Measurements from ENCODE around the gene ZNF211. TPM values are rescaled to one million over a fixed set of nuclear protein-coding genes. Genes with fewer than 3 reads are reported as not detected.

ZNF211 gene
- polyA plus RNA-seq, 1 experiment: 14.4 TPM

DNA sequence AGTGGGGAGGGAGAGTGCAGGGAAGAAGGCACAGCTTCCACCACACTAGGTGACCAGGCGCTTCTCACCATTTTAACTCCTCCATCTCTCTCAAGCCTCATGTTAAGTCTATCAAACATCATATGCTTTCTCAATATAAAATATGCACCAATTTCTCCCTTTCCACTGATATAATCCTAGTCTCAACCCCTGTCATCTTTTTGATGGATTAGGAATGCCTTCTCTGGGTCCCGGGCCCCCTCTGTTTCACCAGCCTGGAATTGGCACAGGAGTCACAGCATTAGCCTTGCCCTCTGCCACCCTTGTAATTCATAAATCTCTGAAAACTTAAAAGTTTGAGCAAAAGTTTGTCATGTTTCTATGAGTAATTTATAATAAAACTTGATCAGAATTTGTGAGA, 35.7 kb downstream of the ZNF211 start, which contains the start of gene ZSCAN4:
ZSCAN4 (plus strand) TSS at position 301 of the 400 bp plus-strand sequence. CDS start 7,211 bp downstream, outside the sequence.
- no peak for DNase-seq (ENCODE audit: low read depth, low spot score)
- POLR2A ChIA-PET: no interaction called here
- CTCF ChIA-PET: no interaction called here
- Histone ChIP-seq H3K9me3 (ENCODE audit: control insufficient read depth, insufficient read depth, low read length) (peaks cover 3% of the 10 kb centered on the region; the same call in 1 of the 2 replicates), H3K4me3 (ENCODE audit: low read depth, low read length) (no peak within 1 kb of the TSS), H3K27me3 (ENCODE audit: control insufficient read depth, insufficient read depth, low read length) (no peaks in the 10 kb centered on the region), H3K27ac (ENCODE audit: low read depth, low read length) (no peak within 1 kb of the TSS)
- TF ChIP-seq, protein P1, sequence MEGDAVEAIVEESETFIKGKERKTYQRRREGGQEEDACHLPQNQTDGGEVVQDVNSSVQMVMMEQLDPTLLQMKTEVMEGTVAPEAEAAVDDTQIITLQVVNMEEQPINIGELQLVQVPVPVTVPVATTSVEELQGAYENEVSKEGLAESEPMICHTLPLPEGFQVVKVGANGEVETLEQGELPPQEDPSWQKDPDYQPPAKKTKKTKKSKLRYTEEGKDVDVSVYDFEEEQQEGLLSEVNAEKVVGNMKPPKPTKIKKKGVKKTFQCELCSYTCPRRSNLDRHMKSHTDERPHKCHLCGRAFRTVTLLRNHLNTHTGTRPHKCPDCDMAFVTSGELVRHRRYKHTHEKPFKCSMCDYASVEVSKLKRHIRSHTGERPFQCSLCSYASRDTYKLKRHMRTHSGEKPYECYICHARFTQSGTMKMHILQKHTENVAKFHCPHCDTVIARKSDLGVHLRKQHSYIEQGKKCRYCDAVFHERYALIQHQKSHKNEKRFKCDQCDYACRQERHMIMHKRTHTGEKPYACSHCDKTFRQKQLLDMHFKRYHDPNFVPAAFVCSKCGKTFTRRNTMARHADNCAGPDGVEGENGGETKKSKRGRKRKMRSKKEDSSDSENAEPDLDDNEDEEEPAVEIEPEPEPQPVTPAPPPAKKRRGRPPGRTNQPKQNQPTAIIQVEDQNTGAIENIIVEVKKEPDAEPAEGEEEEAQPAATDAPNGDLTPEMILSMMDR (IDR thresholded peaks at IDR 0.05; ENCODE audit: low read depth, low read length): no peak

DNA sequence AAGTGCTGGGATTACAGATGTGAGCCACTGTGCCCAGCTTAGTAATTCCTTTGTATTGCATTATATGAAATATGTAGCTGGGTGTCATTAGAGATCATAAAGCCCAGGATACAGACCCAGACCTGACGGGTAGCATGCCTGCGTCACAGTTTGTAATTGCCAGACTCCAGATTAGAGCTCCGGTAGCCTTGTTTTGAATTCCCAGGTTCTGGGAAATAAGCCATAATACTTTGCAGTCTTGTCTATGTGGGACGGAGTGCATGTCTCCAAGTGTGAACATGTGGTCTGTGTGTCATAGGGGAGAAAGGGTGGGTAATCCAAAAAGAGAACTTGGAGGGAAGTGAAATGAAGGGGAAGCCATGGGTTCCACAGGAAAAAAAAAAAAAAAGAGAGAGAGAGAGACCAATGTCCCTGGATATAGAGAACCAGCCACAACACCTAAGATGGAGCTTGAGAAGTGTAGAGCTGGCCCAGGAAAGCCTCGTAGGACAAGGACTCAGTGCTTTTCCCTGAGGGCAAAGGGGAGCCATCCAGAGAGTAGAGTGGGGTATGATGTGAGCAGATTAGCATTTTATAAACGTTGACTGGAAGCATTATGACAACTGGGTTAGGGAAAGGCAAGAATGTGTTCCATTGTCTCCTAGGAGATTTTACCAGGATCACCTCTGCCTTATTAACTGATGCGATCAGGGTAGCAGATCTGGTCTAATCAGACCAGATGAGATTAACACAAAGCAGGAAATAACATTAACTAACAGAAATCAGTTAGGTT, 38.3 kb downstream of the ZNF211 start:
- CTCF ChIA-PET: interaction anchor here (1.1 kb wide), 1 partner anchor 10 kb away, joined by 5 read pairs; the partner anchor contains the start of gene ZNF551
- no peak overlapping the region for H3K4me3 ChIP-seq (ENCODE audit: low read depth, low read length)
- H3K9me3 ChIP-seq (ENCODE audit: control insufficient read depth, insufficient read depth, low read length): peaks cover under 1% of the 10 kb centered on the region; the same call in 1 of the 2 replicates
- H3K27ac ChIP-seq (ENCODE audit: low read depth, low read length): no peak overlapping the region
- DNase-seq (ENCODE audit: low read depth, low spot score): no peak
- TF ChIP-seq, protein P1 (IDR thresholded peaks at IDR 0.05; ENCODE audit: low read depth, low read length): no peak
- no peaks in the 10 kb centered on the region for H3K27me3 ChIP-seq (ENCODE audit: control insufficient read depth, insufficient read depth, low read length)
- POLR2A ChIA-PET: no interaction called here

GRCh38 chr19:57672466-57672865, 39.5 kb downstream of the ZNF211 start:
- TF ChIP-seq, protein P1 (IDR thresholded peaks at IDR 0.05; ENCODE audit: low read depth, low read length): no peak

DNA sequence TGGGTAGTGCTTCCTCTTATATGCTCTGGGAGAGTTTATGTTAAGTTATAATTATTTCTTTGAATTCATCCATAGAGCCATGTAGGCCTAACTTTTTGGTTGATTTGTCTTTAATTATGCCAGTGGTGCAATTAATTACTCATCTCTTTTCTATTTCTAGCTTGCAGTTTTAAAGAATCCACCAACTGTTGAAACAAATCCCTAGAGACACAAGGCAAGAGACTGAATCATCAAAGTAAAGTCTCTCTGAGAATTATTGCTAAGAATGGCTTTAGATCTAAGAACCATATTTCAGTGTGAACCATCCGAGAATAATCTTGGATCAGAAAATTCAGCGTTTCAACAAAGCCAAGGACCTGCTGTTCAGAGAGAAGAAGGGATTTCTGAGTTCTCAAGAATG, 42.9 kb downstream of the ZNF211 start:
- CTCF ChIA-PET: no interaction called here
- Histone ChIP-seq H3K9me3 (ENCODE audit: control insufficient read depth, insufficient read depth, low read length) (no peaks in the 10 kb centered on the region), H3K4me3 (ENCODE audit: low read depth, low read length) (no peak overlapping the region), H3K27me3 (ENCODE audit: control insufficient read depth, insufficient read depth, low read length) (no peaks in the 10 kb centered on the region), H3K27ac (ENCODE audit: low read depth, low read length) (no peak overlapping the region)
- POLR2A ChIA-PET: no interaction called here
- DNase-seq (ENCODE audit: low read depth, low spot score): no peak
- TF ChIP-seq, protein P1 (IDR thresholded peaks at IDR 0.05; ENCODE audit: low read depth, low read length): no peak

More at GRCh38 chr19:57672466-57672865, 39.5 kb downstream of the ZNF211 start:
- CTCF ChIA-PET: no interaction called here
- Histone ChIP-seq H3K27me3 (ENCODE audit: control insufficient read depth, insufficient read depth, low read length) (no peaks in the 10 kb centered on the region), H3K4me3 (ENCODE audit: low read depth, low read length) (no peak overlapping the region), H3K9me3 (ENCODE audit: control insufficient read depth, insufficient read depth, low read length) (no peaks in the 10 kb centered on the region), H3K27ac (ENCODE audit: low read depth, low read length) (no peak overlapping the region)
- POLR2A ChIA-PET: interaction anchor here (0.6 kb wide), 1 partner anchor 9 kb away, joined by 9 read pairs; no protein-coding TSS in a partner anchor
- no peak for DNase-seq (ENCODE audit: low read depth, low spot score)

DNA sequence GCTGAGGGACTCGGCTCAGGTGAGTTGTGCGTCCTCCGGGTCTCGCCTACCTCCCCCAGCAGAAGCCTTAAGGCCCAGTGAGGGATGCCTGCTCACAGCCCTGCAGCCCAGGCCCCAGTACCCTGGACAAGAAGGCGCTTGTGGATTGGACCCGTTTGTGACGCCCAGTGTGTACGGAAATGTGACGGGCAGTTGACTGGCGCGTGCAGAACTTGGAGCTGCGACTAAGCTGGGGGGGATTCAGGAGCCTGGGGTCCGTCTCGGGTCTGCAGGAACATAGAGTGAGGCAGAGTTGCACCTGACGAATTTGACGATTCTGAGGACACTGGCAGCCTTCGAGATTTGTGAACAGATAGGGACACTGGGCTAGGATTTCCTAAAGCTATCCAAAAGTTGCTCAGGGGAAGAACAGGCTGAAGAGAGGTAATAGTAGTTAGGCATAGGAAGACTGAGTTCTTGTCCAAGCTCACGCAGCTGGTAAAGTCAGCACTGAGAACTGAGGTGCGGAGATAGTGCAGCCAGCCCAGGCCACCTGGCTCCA, 49.3 kb downstream of the ZNF211 start:
- ChIA-PET CTCF (interaction anchor here (0.6 to 1.6 kb wide), 8 partner anchors 8 to 264 kb away, joined by 3 to 6 read pairs (median 4); partner anchors contain the start of gene ZNF211), POLR2A (interaction anchor here (1.3 to 2.0 kb wide), 5 partner anchors 18 to 68 kb away, joined by 4 to 10 read pairs (median 7); partner anchors contain the start of genes ZNF134, ZNF154, ZNF211 and ZNF671)
- Histone ChIP-seq H3K27ac (ENCODE audit: low read depth, low read length) (peak overlapping the region; percentile 11), H3K9me3 (ENCODE audit: control insufficient read depth, insufficient read depth, low read length) (peaks cover 46% of the 10 kb centered on the region), H3K4me3 (ENCODE audit: low read depth, low read length) (peak overlapping the region; percentile 99), H3K27me3 (ENCODE audit: control insufficient read depth, insufficient read depth, low read length) (no peaks in the 10 kb centered on the region)
- DNase-seq (ENCODE audit: low read depth, low spot score): no peak
- TF ChIP-seq, protein P1 (IDR thresholded peaks at IDR 0.05; ENCODE audit: low read depth, low read length): no peak

All from AG04450 (cell line).